KOPT-K1 (cell line): ENCODE measurements around the gene TET2.

Experiments used
- H3K27ac ChIP-seq: fragments of 200-600 bp; sonication (generic); 2 replicates; pipeline ENCODE4 v1.5.1; 2016; ENCODE audit warnings: antibody characterized with exemption, mild to moderate bottlenecking, low read depth, low read length; ENCODE audit not compliant: poor library complexity, severe bottlenecking
- H3K36me3 ChIP-seq: fragments of 200-600 bp; sonication (generic); 2 replicates; pipeline ENCODE4 v1.5.1; 2017; ENCODE audit warnings: antibody characterized with exemption, mild to moderate bottlenecking, low read length, moderate library complexity; ENCODE audit not compliant: insufficient read depth
- H3K9me3 ChIP-seq: fragments of 200-600 bp; sonication (generic); 2 replicates; pipeline ENCODE4 v1.5.1; 2017; ENCODE audit warnings: antibody characterized with exemption, low read length, mild to moderate bottlenecking; ENCODE audit not compliant: insufficient read depth, poor library complexity, severe bottlenecking

The TET2 gene

GRCh38 chr4:105186701-105187161, 40.1 kb downstream of the TET2 start:
- Histone ChIP-seq H3K9me3 (no peaks in the 10 kb centered on the region), H3K36me3 (peaks cover 6% of the 10 kb centered on the region), H3K27ac (no peak overlapping the region)

- H3K36me3 ChIP-seq, result peaks cover 6% of the 10 kb centered on the region
- H3K9me3 ChIP-seq, result no peaks in the 10 kb centered on the region
- H3K27ac ChIP-seq, result no peak overlapping the region
Observed at GRCh38 chr4:105189855-105190650, 43.4 kb downstream of the TET2 start.

GRCh38 chr4:105191621-105192210, 45.0 kb downstream of the TET2 start:
- Histone ChIP-seq H3K27ac (no peak overlapping the region), H3K9me3 (no peaks in the 10 kb centered on the region)

GRCh38 chr4:105192474-105192873, 45.8 kb downstream of the TET2 start:
- H3K27ac ChIP-seq, result no peak overlapping the region
- peaks cover 6% of the 10 kb centered on the region for H3K36me3 ChIP-seq
- H3K9me3 ChIP-seq, result no peaks in the 10 kb centered on the region

More at GRCh38 chr4:105191621-105192210, 45.0 kb downstream of the TET2 start:
- H3K36me3 ChIP-seq, result peaks cover 6% of the 10 kb centered on the region

- Histone ChIP-seq H3K36me3 (peaks cover 6% of the 10 kb centered on the region), H3K9me3 (no peaks in the 10 kb centered on the region), H3K27ac (no peak overlapping the region)
Observed at GRCh38 chr4:105192910-105193309, 46.2 kb downstream of the TET2 start.

- no peaks in the 10 kb centered on the region for H3K9me3 ChIP-seq
- H3K27ac ChIP-seq, result no peak overlapping the region
- H3K36me3 ChIP-seq, result peaks cover 6% of the 10 kb centered on the region
Observed at GRCh38 chr4:105193536-105193935, 46.9 kb downstream of the TET2 start.

GRCh38 chr4:105194328-105195231, 47.9 kb downstream of the TET2 start:
- H3K36me3 ChIP-seq, result peaks cover 6% of the 10 kb centered on the region
- H3K9me3 ChIP-seq, result no peaks in the 10 kb centered on the region
- H3K27ac ChIP-seq, result no peak overlapping the region

- Histone ChIP-seq H3K9me3 (no peaks in the 10 kb centered on the region), H3K27ac (no peak overlapping the region), H3K36me3 (no peaks in the 10 kb centered on the region)
Observed at GRCh38 chr4:105196523-105197145, 50.0 kb downstream of the TET2 start.

- Histone ChIP-seq H3K27ac (no peak overlapping the region), H3K9me3 (no peaks in the 10 kb centered on the region), H3K36me3 (no peaks in the 10 kb centered on the region)
Observed at GRCh38 chr4:105197777-105198176, 51.1 kb downstream of the TET2 start.

- Histone ChIP-seq H3K9me3 (no peaks in the 10 kb centered on the region), H3K36me3 (no peaks in the 10 kb centered on the region), H3K27ac (no peak overlapping the region)
Observed at GRCh38 chr4:105198541-105198940, 51.9 kb downstream of the TET2 start.

GRCh38 chr4:105206214-105206613, 59.5 kb downstream of the TET2 start:
- H3K27ac ChIP-seq, result no peak overlapping the region
- H3K9me3 ChIP-seq, result no peaks in the 10 kb centered on the region
- H3K36me3 ChIP-seq, result no peaks in the 10 kb centered on the region

- no peaks in the 10 kb centered on the region for H3K36me3 ChIP-seq
- H3K9me3 ChIP-seq, result no peaks in the 10 kb centered on the region
- H3K27ac ChIP-seq, result no peak overlapping the region
Observed at GRCh38 chr4:105207386-105207785, 60.7 kb downstream of the TET2 start.

GRCh38 chr4:105208561-105208960, 61.9 kb downstream of the TET2 start:
- no peaks in the 10 kb centered on the region for H3K9me3 ChIP-seq
- H3K36me3 ChIP-seq, result no peaks in the 10 kb centered on the region
- no peak overlapping the region for H3K27ac ChIP-seq

GRCh38 chr4:105210916-105211315, 64.2 kb downstream of the TET2 start:
- Histone ChIP-seq H3K27ac (no peak overlapping the region), H3K9me3 (no peaks in the 10 kb centered on the region), H3K36me3 (no peaks in the 10 kb centered on the region)
